ENCODE results near the gene ZNF658. TPM values are rescaled to one million over a fixed set of nuclear protein-coding genes. Genes with fewer than 3 reads are reported as not detected.

The ZNF658 gene
- polyA plus RNA-seq, 3 donors: 0.32 to 0.69 (median 0.52) TPM

Small RNAs within 50 kb of the gene (small RNA-seq; reads per million reads assigned to genes)
- gene AL353770.2 (ENCODE audit: insufficient read length, low read depth): not detected

Other genes with a start within 250 kb of the ZNF658 start
- gene SPATA31A3, start 91.8 kb downstream of the ZNF658 start, polyA plus RNA-seq: not detected

Data from CD14-positive monocyte (primary cell).